Tibial nerve (tissue), 4 donors: ENCODE measurements around the gene CHD6.

Source experiments
- CTCF ChIP-seq, 5 experiments: fragments of 200-600 bp in 3 of 5; fragments of 450-650 bp in 2 of 5; sonication (generic) in 3 of 5; IDR thresholded peaks; one replicate each; pipeline ENCODE4 v1.5.1; 2016 to 2019; ENCODE audit warnings: antibody characterized with exemption in 5 of 5, mild to moderate bottlenecking in 3 of 5, moderate library complexity in 2 of 5
- EP300 ChIP-seq, 2 donors: sonication (generic); formaldehyde crosslinking; IDR thresholded peaks; one replicate each; pipeline ENCODE4 v1.6.1; 2017; ENCODE audit warnings: antibody characterized with exemption in 2 of 2, mild to moderate bottlenecking in 1 of 2
- POLR2A ChIP-seq, 2 donors: fragments of 450-650 bp; IDR thresholded peaks; one replicate each; pipeline ENCODE4 v1.6.1; 2017; ENCODE audit warnings: antibody characterized with exemption in 2 of 2, mild to moderate bottlenecking in 2 of 2, moderate library complexity in 2 of 2

DNA sequence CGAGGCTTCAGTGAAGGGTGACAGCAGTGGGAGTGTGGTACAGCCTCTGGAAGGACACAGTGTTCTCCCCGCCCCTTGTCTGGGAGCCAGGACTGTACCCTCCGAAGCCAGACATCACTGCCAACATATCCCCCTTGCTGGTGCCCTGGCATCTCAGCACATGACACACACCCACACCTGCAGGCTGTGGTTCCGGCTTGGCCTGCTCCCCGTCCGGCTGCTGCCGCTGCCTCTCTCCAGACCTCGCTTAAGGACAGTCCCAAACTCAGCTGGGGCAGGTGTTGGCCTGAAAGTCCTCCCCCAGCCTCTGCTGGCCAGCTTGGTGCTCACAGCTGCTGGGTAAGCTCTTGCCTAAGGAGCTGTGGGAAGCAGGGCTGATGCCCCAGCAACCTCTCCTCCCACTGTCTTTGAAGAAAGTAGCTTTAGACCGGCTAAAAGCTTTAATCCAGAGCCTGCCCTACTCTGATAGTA is 258.6 kb downstream of the CHD6 start:
- TF ChIP-seq CTCF (IDR thresholded peaks at IDR 0.05): no peak
- TF ChIP-seq POLR2A (IDR thresholded peaks at IDR 0.05): no peak
- no peak for TF ChIP-seq EP300 (IDR thresholded peaks at IDR 0.05)
